Panc1 (cell line): ENCODE data around the gene EMILIN2.
"Not testable (repeated sequence)": the region's sequence is repeated elsewhere in the genome, so short reads cannot be mapped to it uniquely, and the experiment has no call there.

Experiments used
- TF ChIP-seq, protein P1 (sequence below): fragments of 450-650 bp; IDR thresholded peaks from 2 replicates; pipeline ENCODE4 v1.5.1; 2017; ENCODE audit warnings: mild to moderate bottlenecking
- TF ChIP-seq, protein P2 (sequence below), 2 experiments: IDR thresholded peaks; 2 replicates each; pipeline ENCODE4 v1.6.1; 2011 to 2012; ENCODE audit warnings: low read depth in 2 of 2, control low read depth in 1 of 2, low read length in 1 of 2, mild to moderate bottlenecking in 1 of 2, moderate library complexity in 1 of 2; ENCODE audit not compliant: insufficient read depth in 1 of 2

DNA sequence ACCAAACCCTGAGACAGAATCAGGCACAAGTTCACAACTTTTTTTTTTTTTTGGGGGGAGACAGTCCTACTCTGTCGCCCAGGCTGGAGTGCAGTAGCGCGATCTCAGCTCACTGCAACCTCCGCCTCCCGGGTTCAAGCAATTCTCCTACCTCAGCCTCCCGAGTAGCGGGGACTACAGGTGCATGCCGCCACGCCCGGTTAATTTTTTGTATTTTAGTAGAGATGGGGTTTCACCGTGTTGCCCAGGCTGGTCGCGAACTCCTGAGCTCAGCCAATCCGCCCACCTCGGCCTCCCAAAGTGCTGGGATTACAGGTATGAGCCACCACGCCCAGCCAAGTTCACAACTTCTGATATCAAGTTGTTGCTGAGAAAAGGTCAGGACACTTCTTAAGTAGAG is 68.7 kb downstream of the EMILIN2 start:
- TF ChIP-seq, protein P1, sequence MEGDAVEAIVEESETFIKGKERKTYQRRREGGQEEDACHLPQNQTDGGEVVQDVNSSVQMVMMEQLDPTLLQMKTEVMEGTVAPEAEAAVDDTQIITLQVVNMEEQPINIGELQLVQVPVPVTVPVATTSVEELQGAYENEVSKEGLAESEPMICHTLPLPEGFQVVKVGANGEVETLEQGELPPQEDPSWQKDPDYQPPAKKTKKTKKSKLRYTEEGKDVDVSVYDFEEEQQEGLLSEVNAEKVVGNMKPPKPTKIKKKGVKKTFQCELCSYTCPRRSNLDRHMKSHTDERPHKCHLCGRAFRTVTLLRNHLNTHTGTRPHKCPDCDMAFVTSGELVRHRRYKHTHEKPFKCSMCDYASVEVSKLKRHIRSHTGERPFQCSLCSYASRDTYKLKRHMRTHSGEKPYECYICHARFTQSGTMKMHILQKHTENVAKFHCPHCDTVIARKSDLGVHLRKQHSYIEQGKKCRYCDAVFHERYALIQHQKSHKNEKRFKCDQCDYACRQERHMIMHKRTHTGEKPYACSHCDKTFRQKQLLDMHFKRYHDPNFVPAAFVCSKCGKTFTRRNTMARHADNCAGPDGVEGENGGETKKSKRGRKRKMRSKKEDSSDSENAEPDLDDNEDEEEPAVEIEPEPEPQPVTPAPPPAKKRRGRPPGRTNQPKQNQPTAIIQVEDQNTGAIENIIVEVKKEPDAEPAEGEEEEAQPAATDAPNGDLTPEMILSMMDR, result not testable (repeated sequence)
- TF ChIP-seq, protein P2, sequence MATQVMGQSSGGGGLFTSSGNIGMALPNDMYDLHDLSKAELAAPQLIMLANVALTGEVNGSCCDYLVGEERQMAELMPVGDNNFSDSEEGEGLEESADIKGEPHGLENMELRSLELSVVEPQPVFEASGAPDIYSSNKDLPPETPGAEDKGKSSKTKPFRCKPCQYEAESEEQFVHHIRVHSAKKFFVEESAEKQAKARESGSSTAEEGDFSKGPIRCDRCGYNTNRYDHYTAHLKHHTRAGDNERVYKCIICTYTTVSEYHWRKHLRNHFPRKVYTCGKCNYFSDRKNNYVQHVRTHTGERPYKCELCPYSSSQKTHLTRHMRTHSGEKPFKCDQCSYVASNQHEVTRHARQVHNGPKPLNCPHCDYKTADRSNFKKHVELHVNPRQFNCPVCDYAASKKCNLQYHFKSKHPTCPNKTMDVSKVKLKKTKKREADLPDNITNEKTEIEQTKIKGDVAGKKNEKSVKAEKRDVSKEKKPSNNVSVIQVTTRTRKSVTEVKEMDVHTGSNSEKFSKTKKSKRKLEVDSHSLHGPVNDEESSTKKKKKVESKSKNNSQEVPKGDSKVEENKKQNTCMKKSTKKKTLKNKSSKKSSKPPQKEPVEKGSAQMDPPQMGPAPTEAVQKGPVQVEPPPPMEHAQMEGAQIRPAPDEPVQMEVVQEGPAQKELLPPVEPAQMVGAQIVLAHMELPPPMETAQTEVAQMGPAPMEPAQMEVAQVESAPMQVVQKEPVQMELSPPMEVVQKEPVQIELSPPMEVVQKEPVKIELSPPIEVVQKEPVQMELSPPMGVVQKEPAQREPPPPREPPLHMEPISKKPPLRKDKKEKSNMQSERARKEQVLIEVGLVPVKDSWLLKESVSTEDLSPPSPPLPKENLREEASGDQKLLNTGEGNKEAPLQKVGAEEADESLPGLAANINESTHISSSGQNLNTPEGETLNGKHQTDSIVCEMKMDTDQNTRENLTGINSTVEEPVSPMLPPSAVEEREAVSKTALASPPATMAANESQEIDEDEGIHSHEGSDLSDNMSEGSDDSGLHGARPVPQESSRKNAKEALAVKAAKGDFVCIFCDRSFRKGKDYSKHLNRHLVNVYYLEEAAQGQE (IDR thresholded peaks at IDR 0.05; ENCODE audit: insufficient read depth in 1 of 2, low read depth in 2 of 2, low read length in 1 of 2), result not testable (repeated sequence)
